Neuronal stem cell (in vitro differentiated cells): Measurements from ENCODE around the gene SLC19A1.

Experiments used
- DNase-seq: peaks from one replicate; pipeline ENCODE4 v3.0.0-alpha.2; 2013; ENCODE audit warnings: low spot score
- H2AFZ ChIP-seq: one replicate; pipeline ENCODE4 v1.6.1; 2013; ENCODE audit warnings: mild to moderate bottlenecking, low read length, inconsistent platforms
- H2AK5ac ChIP-seq: 2 replicates; pipeline ENCODE4 v1.6.1; 2013; ENCODE audit warnings: low read depth, mild to moderate bottlenecking, inconsistent platforms, low read length, moderate library complexity, mixed read lengths
- H2BK120ac ChIP-seq: 2 replicates; pipeline ENCODE4 v1.6.1; 2013; ENCODE audit warnings: low read depth, mild to moderate bottlenecking, inconsistent platforms, low read length, moderate library complexity, mixed read lengths
- H2BK12ac ChIP-seq: one replicate; pipeline ENCODE4 v1.6.1; 2013; ENCODE audit warnings: low read length, inconsistent platforms
- H2BK15ac ChIP-seq: 2 replicates; pipeline ENCODE4 v1.6.1; 2013; ENCODE audit warnings: mild to moderate bottlenecking, low read length, inconsistent platforms, mixed read lengths
- H2BK5ac ChIP-seq: one replicate; pipeline ENCODE4 v1.6.1; 2013; ENCODE audit warnings: inconsistent platforms, mild to moderate bottlenecking, low read length, moderate library complexity
- H3K14ac ChIP-seq: one replicate; pipeline ENCODE4 v1.6.1; 2013; ENCODE audit warnings: low read length, inconsistent platforms
- H3K18ac ChIP-seq: 2 replicates; pipeline ENCODE4 v1.6.1; 2013; ENCODE audit warnings: low read length, inconsistent platforms
- H3K23ac ChIP-seq: 2 replicates; pipeline ENCODE4 v1.6.1; 2013; ENCODE audit warnings: low read depth, mild to moderate bottlenecking, mixed read lengths, low read length, inconsistent platforms; ENCODE audit not compliant: poor library complexity
- H3K27ac ChIP-seq: replicated peaks from 3 replicates; pipeline ENCODE4 v1.5.1; 2013; ENCODE audit warnings: low read length, inconsistent platforms
- H3K27me3 ChIP-seq, 3 experiments: 2 replicates each; pipeline ENCODE4 v1.6.1; 2013; ENCODE audit warnings: low read length in 3 of 3, mild to moderate bottlenecking in 2 of 3, inconsistent platforms in 1 of 3, low read depth in 1 of 3, mixed read lengths in 1 of 3, moderate library complexity in 1 of 3; ENCODE audit not compliant: control insufficient read depth in 3 of 3, insufficient read depth in 3 of 3
- H3K36me3 ChIP-seq, 2 donors: replicated peaks in 1 of 2; 2 replicates each; pipeline ENCODE4 v1.6.1; 2013; ENCODE audit warnings: low read length in 2 of 2; ENCODE audit not compliant: control insufficient read depth in 2 of 2, insufficient read depth in 2 of 2
- H3K4ac ChIP-seq: 2 replicates; pipeline ENCODE4 v1.6.1; 2013; ENCODE audit warnings: inconsistent platforms, mild to moderate bottlenecking, low read length, moderate library complexity
- H3K4me1 ChIP-seq, 2 donors: 1 replicate in 1 of 2; 2 replicates in 1 of 2; pipeline ENCODE4 v1.6.1; 2013; ENCODE audit warnings: low read length in 2 of 2, low read depth in 1 of 2; ENCODE audit not compliant: control insufficient read depth in 2 of 2, insufficient read depth in 1 of 2
- H3K4me2 ChIP-seq: one replicate; pipeline ENCODE4 v1.6.1; 2013; ENCODE audit warnings: mild to moderate bottlenecking, low read length, inconsistent platforms; ENCODE audit not compliant: insufficient read depth, poor library complexity, severe bottlenecking
- H3K4me3 ChIP-seq, 2 donors: 2 replicates each; pipeline ENCODE4 v1.5.1; 2013; ENCODE audit warnings: low read length in 2 of 2, mild to moderate bottlenecking in 2 of 2, inconsistent platforms in 1 of 2, moderate library complexity in 1 of 2
- H3K79me1 ChIP-seq: one replicate; pipeline ENCODE4 v1.6.1; 2013; ENCODE audit warnings: low read depth, mild to moderate bottlenecking, inconsistent platforms, low read length, moderate library complexity
- H3K9ac ChIP-seq: one replicate; pipeline ENCODE4 v1.6.1; 2013; ENCODE audit warnings: mild to moderate bottlenecking, low read depth, low read length, inconsistent platforms; ENCODE audit not compliant: poor library complexity
- H3K9me3 ChIP-seq, 2 donors: replicated peaks in 1 of 2; 2 replicates each; pipeline versions ENCODE3 to v1.6.1; 2013; ENCODE audit warnings: low read length in 2 of 2, mild to moderate bottlenecking in 2 of 2, inconsistent platforms in 1 of 2, low read depth in 1 of 2, mixed read lengths in 1 of 2, moderate library complexity in 1 of 2; ENCODE audit not compliant: control insufficient read depth in 2 of 2, insufficient read depth in 1 of 2
- H4K8ac ChIP-seq: one replicate; pipeline ENCODE4 v1.6.1; 2013; ENCODE audit warnings: low read depth, mild to moderate bottlenecking, inconsistent platforms, low read length, moderate library complexity
- H4K91ac ChIP-seq: one replicate; pipeline ENCODE4 v1.6.1; 2013; ENCODE audit warnings: low read length, low read depth, mild to moderate bottlenecking, inconsistent platforms; ENCODE audit not compliant: poor library complexity
- WGBS, 2 donors: extraction: QIAGEN DNeasy Blood & Tissue Kit; methylation state at CpG; one replicate each; pipeline ENCODE4 v1.1.7; 2013; ENCODE audit warnings: missing lambda C conversion rate in 2 of 2, mixed read lengths in 1 of 2; ENCODE audit not compliant: insufficient read length in 2 of 2, insufficient replicate concordance in 1 of 2; ENCODE audit errors: extremely low coverage in 2 of 2; 5-methylcytosine and 5-hydroxymethylcytosine counted together

The SLC19A1 gene

DNA sequence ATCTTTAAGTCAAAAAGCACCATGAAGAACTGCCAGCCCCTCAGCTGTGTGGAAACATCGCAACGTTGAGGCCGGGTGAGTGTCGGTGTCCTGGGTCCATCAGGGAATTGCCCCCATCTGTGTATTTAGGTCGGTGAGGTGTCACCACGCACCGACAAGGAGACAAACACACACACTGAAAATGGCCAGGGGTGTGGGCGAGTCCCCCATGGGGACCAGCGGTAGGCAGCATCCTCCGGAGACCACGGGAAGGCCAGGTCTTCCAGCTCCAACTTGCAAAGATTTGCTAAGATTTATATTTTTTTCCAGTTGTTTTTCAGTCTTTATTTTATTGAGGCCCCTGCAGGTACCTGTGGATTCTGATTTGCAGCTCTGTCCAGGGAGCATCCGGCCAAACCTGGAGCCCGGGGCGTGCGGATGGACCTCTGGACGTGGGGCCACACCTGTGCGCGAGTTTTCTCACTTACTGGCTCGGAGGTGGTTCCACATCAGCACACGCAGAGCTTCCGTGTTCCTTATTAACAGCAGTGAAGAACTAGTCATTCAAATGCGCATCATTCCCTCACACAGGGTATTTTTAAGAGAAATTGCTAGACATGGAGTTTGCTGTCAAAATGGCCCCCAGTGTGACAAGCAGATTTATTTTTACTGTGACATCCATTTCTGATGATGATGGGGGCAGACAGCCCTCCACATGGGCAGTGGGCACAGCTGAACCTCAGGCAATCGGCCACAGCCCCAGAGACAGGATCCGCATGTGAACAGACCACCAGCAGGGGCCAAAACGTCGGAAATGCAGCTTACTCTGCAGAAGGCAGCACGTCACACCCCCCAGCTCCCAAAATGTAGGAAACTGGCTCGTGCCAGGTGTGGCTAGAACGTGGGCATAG is 17.2 kb upstream of the SLC19A1 start:
- DNase-seq, result no peak
- Histone ChIP-seq H3K4ac (no peak overlapping the region), H3K18ac (peak overlapping the region; percentile 68), H2BK15ac (no peak overlapping the region), H3K9ac (no peak overlapping the region), H3K27ac (no peak overlapping the region), H3K23ac (peak overlapping the region; percentile 83), H3K36me3 (no peaks in the 10 kb centered on the region), H2AFZ (no peak overlapping the region), H3K14ac (peak overlapping the region; percentile 67), H2BK12ac (no peak overlapping the region), H2BK120ac (no peak overlapping the region), H3K4me2 (no peak overlapping the region), H3K9me3 (no peaks in the 10 kb centered on the region), H3K79me1 (no peaks in the 10 kb centered on the region), H2BK5ac (peak overlapping the region; percentile 8), H2AK5ac (peak overlapping the region; percentile 42), H3K27me3 (peaks cover 0 to 37% (median 0%) of the 10 kb centered on the region in 3 experiments), H4K8ac (no peak overlapping the region), H3K4me3 (no peak overlapping the region), H3K4me1 (peaks cover 0 to 7% of the 10 kb centered on the region in 2 donors), H4K91ac (no peak overlapping the region)
- WGBS, 2 donors, result no CpG with 5 or more reads among the region's 29 CpGs

DNA sequence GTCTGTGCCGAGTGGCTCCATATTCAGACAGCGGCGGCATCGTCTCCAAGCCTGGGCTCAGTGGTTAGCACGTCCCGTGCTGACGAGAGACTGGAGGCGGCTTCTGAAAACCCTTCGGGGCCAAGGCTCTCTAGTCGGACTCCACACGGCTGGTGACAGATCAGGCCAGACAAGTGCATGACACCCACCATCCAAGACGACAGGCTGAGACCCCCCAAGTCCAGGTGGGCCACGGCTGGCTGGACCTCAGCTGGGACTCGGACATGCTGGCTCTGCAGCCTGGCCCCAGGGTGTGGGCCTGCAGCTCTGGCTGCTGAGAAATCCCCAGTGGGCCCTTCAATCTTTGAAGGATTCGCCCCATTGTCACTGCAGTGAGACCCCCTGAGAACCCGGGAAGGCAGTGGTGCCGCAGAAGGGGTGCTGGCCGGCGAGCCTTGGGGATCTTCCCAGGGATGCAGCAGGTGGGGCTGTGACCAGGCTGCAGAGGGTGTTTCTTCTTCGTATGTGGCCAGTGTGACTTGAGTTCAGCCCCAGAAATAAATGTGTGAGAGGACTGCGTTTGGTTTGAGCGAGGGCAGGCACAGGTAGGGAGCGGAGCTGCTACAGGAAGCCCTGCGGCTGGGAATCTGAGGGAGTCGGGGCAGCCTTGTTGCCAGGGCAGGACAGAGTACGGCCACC is 15.9 kb upstream of the SLC19A1 start:
- H2BK12ac ChIP-seq, result no peak overlapping the region
- no peak overlapping the region for H3K4me3 ChIP-seq
- no peak overlapping the region for H4K91ac ChIP-seq
- no peak overlapping the region for H2BK120ac ChIP-seq
- H2BK15ac ChIP-seq, result peak overlapping the region; percentile 73
- no peak overlapping the region for H2AFZ ChIP-seq
- H3K23ac ChIP-seq, result no peak overlapping the region
- H3K79me1 ChIP-seq, result no peaks in the 10 kb centered on the region
- H3K4me2 ChIP-seq, result no peak overlapping the region
- peak overlapping the region; percentile 43 for H4K8ac ChIP-seq
- no peak overlapping the region for H3K14ac ChIP-seq
- no peak for DNase-seq
- peaks cover 0 to 37% (median 0%) of the 10 kb centered on the region in 3 experiments for H3K27me3 ChIP-seq
- peak overlapping the region; percentile 43 for H2AK5ac ChIP-seq
- no peak overlapping the region for H3K27ac ChIP-seq
- H3K9me3 ChIP-seq, result no peaks in the 10 kb centered on the region
- no peaks in the 10 kb centered on the region for H3K36me3 ChIP-seq
- peak overlapping the region; percentile 57 for H3K18ac ChIP-seq
- H2BK5ac ChIP-seq, result no peak overlapping the region
- H3K9ac ChIP-seq, result no peak overlapping the region
- H3K4ac ChIP-seq, result no peak overlapping the region
- WGBS, 2 donors, result no CpG with 5 or more reads among the region's 26 CpGs
- H3K4me1 ChIP-seq, result peaks cover 0 to 7% of the 10 kb centered on the region in 2 donors

DNA sequence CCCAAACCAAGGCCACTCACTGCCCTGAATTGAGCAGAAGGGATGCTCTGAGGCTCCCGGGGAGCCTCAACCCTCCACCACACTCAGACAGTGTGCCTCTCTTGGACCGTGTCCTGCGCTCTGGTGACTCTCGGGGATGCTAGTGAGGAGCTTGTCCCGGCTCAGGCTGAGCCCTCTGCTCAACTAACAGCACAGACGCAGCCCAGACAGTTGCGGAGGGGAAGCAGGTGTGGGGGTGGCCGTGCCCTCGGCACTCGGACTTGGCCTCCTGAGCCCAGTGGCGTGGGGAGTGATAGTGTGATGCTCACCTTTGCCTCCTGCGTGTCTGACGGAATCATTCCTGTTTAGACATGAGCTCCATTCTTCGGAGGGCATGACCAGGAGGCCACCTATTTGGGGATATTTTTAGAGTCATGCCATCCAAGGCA is 15.4 kb upstream of the SLC19A1 start:
- Histone ChIP-seq H3K9me3 (no peaks in the 10 kb centered on the region), H2BK12ac (no peak overlapping the region), H3K4me2 (no peak overlapping the region), H3K4ac (peak overlapping the region; percentile 85), H3K27ac (no peak overlapping the region), H3K79me1 (peaks cover 2% of the 10 kb centered on the region), H3K9ac (no peak overlapping the region), H3K18ac (no peak overlapping the region), H4K91ac (no peak overlapping the region), H3K14ac (no peak overlapping the region), H4K8ac (no peak overlapping the region), H3K27me3 (peaks cover 0 to 32% (median 0%) of the 10 kb centered on the region in 3 experiments), H2AFZ (no peak overlapping the region), H3K36me3 (no peaks in the 10 kb centered on the region), H2BK15ac (peak overlapping the region; percentile 73), H3K4me1 (peaks cover 2 to 9% of the 10 kb centered on the region in 2 donors), H2BK5ac (peak overlapping the region; percentile 3), H3K4me3 (no peak overlapping the region), H2BK120ac (no peak overlapping the region), H3K23ac (peak overlapping the region; percentile 76), H2AK5ac (peak overlapping the region; percentile 38)
- DNase-seq, result no peak
- WGBS, 2 donors, result no CpG with 5 or more reads among the region's 14 CpGs
